GM20431 (cell line): ENCODE data around the gene PTPRB.

Experiments
- in situ Hi-C: fragments of 300-500 bp; cut with MseI, MboI; formaldehyde crosslinking; loops from one replicate; pipeline ENCODE4 v1.15.0; 2020; ENCODE audit warnings: low sequenced_read_pairs; ENCODE audit not compliant: unreplicated experiment

PTPRB gene

DNA sequence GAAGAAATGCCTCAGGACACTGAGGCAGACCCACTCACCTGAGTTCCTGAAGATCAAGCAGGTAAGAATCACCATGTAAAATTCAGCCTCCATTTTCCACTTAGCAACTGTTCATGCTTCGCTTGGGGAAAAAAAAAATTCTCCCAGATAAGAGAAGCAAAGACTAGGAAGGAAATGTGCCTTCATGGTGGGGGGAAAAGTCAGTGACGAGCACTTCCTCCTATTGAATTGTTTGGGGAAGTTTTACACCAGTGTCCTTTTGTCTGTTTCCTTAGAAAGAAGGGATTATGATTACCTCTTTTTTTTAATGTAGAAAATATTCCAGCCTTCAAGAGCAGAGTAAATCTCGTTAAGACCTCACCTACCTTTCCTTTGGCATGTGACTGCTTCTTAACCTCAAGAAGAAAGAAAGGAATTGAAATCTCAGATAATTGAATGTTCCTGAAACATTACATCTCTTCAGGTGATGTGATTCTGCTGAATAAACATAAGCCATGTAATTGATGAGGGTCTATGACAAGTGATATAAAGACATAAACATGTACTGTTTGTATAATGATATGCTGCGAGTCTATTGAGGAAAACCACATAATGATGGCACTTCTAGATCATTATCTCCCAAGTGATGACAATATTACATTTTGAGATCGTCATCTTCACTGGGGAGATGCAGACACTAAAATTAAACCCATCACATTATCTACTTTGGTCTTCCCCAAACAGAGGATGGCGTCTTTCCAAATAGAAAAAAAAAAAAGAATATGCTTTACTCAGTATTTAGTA is at the start of gene PTPRB:
Gene PTPRB (minus strand): TSS at position 127 of the 783 bp plus-strand sequence. CDS start 34 bp downstream, at position 93.
- in situ Hi-C loops = no loop called here

DNA sequence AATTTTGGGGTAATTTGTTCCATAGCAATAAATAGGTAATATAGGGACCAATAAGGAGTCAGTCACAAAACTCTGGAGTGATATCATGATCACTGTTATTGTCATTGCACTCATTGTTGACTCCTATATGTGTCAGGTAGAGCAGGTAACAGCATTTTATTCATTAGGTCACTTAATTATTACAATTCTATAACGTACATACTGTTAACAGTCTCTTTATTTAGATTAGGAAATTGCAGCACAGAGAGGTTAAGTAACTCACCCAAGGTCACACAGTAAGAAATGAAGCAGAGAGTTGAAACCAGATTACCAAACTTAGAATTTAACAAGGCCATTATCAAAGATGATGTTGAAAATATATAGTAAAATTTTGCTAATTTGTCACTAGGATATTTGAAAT is 49.7 kb upstream of the PTPRB start:
- in situ Hi-C loops = no loop called here

DNA sequence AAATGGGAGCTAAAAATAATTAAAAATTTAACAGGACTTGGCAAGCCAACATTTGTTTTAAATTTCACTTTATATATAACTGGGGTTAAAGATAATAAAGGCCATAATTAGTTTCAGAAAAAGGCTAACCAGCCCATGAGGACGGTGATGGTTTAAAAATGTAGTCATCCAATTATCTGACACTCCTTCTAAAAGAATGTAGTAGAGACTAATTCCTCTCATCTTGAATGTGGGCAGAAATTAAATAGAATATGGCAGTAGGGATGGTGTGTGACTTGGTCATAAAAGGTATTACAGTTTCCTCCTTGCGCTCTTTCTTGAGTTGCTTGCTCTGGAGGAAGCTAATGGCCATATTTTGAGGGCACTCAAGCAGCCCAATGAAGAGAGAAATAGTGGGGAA is 49.1 kb upstream of the PTPRB start:
- in situ Hi-C loops = no loop called here

DNA sequence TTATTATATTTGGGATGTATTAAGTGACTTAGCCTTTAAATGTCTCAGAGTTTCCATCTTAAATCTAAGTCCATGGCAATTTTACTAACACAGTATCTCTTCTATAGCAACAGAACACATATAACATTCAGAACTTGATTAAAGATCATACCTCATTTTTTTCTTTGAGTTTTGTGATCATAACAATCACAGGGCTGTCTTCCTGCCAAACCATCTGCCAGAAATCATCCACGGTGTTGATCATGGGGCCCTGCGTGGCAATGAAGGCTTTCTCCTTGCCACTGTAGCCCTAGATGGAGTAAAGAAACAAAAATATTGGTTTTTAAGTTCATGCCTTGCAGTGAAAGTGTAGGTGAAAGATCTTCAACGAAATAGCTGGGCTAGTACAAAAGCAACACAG is 46.7 kb upstream of the PTPRB start:
- in situ Hi-C loops = no loop called here

DNA sequence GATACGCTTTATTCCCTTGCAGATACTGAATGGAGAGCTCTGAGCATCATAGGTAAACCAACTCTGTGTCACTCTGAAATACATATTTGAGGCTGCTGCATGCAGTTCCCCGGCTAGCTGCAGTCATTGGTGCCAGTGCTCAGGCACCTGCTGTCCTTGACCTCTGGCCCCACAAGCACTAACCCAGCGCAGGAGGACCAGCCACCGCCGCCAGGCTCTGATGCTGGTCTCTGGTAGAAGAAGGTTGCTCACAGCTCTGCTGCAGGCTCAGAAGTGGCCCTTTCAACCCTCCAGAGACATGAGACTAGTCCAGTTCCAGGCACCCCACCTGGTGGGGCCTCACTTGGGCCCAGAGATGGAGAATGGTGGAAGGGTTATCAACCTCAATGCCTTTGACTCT is 34.5 kb upstream of the PTPRB start:
- in situ Hi-C loops = no loop called here

DNA sequence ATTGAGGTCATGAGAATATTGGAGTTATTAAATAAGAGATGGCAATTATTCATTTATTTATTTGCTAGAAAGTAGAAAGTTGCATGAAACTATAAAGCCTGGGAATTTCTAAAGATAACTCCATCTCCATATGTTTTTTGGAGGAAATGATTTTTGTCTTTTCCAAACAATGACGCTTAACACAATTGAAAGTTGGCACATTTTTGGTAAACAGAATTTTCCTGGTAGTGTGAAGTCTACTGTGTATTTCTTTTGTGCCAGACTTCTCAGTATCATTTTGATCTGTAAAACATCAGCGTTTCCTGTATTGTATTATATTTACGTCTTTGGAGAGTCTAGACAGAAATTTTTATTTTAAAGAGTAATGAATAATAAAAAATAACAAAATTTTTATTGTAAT is 33.7 kb upstream of the PTPRB start:
- in situ Hi-C loops = no loop called here

DNA sequence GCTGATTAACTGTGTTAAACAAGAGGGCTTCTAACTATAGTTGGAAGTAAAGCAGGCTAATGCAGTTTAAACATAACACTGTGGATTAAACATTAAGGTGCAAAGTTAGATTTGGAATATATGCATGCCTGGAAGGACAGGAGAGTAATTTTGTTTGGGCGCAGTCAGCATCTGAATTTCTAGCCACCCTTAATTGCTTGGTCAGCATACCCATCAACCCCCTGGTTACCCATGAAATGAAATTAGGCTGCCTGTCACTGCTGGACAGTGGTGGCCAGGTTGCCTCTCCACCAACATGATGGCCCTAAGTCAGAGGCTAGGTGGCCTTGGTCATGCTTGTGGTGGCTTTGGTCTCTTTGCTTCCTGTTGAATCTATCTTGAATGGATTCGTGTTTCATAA is 30.0 kb upstream of the PTPRB start:
- in situ Hi-C loops = no loop called here

DNA sequence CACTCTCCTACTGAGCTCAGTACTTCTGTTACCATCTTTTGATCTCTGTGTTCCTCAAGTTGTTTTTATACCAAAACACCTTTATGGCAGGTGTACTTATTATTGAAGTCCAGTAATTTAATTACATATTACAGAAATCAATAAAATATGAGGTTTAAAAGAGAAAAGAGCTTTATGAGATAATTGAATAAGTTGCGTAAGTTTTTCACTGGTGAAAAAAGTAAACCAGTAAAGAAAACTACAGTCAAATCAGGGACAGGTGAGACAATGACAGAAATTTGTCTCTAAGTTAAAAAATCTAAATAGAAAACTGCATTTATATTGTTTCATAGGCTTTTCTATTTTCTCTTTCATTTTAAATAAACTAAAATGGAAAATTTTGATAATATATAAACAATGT is 29.1 kb upstream of the PTPRB start:
- in situ Hi-C loops = no loop called here

DNA sequence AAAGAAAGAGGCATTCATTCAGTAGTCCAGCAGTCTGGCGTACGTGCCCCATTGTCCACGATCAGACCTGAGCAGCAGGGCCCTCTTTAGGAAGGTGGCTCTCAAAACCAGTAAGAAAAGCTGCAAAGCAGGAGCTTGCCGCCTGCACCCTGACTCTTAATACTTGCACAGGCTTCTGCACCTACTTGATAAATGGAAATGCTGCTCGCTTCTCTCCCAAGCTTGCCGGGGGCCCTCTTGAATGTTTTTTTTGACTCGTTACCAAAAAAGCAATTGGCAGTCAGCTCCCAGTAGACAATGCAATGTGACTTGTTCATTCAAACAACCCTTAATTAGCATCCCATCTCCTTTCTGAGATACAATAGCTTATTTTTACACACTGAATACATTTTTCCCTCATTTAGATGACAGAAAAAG is 27.2 kb upstream of the PTPRB start:
- in situ Hi-C loops = no loop called here

DNA sequence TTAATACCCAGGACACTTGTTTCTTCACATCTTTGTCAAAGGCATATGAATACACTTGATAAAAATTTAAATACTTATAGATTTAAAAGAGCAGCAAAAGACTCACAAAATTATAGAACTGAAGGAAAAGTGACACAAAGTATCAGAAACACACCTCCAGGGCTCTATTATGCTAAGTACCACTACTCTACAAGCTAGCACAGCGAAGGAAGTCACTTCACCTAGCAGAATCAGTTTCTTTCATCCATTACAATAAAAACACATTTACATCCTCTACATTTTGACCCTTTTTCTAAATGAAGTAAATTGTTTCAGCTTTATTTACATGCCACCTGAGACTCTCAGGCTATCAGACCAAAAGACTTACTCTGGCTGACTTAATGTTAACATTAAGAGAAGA is 26.6 kb upstream of the PTPRB start:
- in situ Hi-C loops = no loop called here

DNA sequence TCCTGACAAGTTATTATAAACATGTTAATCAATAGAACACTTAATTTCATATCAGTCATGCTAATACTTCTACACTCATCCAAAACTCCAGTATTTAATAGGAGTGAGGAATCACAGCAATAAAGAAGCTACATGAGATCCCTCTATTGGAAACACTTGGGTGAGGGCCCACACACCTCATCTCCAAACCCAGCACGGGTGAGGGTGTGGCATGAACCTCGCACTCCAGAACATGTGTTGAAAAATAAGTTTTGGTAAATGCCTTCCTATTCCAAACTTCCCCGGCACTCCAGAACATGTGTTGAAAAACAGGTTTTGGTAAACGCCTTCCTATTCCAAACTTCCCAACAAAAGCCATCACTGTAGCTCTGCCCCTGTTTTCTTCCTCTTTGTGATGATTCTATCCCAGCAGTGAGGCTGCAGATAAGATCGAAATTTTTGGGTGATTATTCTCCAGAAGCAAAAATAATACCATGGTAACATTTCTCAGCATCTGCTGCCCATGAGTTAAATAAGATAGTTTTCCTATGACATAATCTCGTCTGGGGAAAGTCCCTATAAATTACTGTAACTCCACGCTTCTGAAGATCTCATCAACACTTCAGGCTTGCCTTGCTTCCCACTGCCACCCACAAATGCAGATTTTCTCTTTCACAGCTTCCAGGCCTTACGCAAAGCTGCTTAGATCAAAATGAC is 24.4 kb upstream of the PTPRB start:
- in situ Hi-C loops = no loop called here

DNA sequence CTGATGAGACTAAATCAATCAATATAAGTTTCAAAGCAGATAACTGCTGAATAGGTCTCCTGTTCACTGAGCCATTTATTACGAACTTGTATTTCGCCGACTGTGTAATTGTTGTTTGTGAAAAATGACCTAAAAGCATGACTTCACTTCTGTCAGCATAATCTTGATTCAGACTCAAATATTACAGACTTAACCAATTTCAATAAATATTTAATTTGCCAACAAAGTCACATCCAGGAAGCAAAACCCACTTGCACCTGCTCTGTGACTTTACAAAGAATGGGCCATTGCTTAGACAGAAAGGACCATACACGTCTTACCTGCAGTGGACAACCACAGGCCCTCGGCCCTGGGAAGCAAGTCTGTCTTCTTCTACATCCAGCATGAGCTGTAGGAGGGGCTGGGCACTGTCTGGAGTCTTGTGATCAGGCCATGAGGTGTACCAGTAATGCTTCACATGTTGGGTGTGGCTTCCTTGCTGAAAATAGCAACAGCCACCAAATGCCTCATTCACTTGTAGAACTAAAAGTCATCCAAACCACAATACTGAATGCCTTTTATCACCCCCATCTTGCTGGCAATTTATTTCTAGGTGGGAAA is 23.5 kb upstream of the PTPRB start:
- in situ Hi-C loops = no loop called here

DNA sequence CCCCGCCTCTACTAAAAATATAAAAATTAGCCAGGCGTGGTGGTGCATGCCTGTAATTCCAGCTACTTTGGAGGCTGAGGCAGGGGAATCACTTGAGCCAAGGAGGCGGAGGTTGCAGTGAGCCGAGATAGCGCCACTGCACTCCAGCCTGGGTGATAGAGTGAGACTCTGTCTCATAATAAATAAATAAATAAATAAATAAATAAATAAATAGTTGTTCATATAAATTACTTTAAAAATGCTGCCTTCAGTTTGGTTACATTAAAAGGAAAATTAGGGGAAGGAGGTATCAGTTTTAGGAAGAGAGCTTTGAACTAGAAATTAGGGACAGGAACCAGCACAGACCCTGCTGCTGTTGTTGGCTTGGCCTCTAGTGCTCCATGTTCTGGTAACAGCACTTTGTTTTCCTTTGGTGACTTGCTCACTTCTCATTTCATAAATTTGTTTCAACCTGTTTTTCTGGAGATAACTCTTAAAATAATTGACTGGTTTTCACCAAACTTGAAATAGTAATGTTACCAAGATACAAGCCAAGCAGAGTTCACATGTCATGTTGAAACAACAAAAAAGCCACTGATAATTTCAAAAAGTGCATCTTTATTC is 22.9 kb upstream of the PTPRB start:
- in situ Hi-C loops = no loop called here

DNA sequence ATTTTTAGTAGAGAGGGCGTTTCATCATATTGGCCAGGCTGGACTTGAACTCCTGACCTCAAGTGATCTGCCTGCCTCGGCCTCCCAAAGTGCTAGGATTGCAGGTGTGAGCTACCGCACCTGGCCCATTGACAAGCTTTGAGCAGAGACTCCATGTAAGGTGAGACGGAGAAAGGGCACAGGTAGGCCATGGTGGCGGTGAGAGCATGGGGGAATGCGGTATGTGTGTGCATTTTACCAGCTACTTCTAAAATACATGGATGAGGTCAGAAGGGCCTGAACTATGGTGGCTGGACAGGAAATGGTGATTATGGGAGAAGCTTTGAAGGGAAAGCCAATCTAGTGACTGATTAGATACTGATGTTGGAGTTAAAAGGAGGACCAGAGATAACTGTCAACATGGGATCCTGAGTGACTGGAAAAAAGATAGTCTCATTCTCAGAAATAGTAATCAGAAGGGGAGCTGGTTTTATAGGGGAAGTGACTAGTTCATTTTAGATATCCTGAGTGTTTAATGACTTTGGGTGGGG is 21.9 kb upstream of the PTPRB start:
- in situ Hi-C loops = no loop called here

DNA sequence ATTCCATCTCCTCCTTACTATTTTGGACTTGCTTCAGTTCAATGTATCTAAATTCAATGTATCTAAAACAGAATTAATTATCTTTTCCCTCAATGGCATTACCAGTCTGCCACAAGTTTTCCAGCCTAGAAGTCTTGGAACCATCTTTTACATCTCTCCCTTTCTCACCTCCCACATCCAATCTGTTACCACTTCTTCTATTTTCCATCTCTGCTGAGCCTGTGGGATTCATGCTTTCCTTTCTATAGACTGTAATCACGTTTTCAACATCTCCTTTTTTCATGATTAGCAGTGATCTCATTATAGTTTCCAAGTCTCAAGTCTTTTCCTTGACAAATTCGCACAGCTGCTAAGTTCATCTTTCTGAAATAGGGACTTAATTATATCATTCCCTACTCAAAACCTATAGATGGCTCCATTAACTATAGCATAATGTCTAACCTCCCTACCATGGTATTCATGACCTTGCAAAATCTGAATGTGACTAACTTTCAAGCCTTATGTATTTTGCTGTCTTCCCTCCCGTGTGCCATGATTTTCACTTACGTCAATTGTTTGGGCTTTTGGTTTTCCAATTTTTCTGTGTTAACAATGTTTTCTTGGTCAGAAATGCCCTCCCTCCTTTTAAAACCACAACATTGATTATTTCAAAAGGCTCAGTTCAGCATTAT is 20.5 kb upstream of the PTPRB start:
- in situ Hi-C loops = no loop called here

DNA sequence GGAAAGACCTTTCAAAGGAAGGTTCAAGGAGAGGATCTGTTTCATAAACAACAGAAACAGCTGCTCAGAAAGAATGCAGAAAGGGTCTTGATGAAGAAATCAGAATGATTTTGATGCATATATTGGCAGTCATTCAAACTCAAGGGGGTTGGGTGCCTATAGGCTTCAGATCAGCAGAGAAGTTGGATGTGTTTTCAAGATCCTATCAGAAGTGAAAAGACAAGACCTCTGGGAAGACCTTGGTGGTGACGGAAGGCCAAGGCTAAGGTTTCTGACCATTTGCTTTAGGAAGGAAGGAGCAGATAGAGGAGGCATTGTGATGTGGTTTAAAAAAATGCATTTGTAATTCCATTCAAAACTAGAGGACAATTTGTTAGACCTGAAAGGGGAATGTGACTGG is 15.2 kb upstream of the PTPRB start:
- in situ Hi-C loops = no loop called here

DNA sequence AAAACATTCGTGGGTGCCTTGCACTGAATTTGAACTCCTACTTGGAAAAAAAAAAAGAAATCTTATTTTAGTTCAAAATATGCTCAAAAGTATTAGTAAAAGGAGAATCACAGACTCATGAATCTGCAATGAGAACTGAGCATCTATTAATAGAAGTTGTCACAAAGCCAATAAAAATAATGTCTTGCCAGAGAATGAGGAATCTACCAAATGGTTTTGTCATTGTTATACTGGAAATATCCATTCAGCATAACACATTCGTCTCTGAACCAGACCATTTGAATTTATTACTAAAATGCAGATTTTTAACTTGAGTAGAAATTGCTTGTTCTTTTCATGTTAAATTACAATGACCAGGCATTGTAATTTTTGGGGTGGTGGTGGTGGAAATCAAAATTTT is 11.6 kb upstream of the PTPRB start:
- in situ Hi-C loops = no loop called here

DNA sequence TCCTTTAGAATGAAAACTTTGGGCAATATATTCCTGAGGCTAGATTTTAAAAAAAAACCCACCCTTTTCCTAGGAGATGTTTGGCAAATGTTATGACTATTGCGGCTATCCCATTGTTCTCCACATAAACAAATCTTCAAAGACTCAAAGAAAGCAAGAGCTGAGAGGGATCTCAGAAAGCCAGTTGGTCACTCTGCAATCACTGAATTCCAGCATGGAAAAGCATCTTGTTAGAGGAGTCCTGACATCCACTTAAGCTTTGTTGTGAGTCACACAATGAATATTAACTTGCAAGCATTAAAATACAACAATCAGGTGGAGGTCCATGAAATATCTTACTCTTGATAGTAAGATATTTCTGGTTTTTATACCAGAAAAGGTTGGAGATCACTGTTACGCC is 11.0 kb upstream of the PTPRB start:
- in situ Hi-C loops = no loop called here

DNA sequence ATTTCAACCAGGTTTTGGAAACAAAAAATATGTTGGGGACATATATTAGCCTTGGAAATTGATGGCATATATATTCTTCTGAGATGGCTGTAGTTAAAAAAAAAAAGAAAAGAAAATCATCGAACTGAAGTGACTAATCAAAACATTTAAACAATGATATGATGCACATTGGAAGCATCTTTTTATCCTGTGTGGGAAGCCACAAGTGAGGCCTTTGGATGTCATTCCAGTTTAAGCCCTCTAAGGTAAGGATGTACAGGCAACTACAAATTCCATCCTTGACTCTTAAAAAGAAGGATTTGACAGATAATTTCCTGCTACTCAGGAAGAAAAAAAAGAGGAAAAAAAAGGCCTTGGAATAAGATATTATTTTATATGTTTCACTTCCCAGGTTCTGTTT is 9.6 kb upstream of the PTPRB start:
- in situ Hi-C loops = no loop called here
